ENCODE data around the gene PAQR8. TPM values are rescaled to one million over a fixed set of nuclear protein-coding genes. Genes with fewer than 3 reads are reported as not detected.

The PAQR8 gene
- total RNA-seq, 2 experiments from 2014 or later, result 5.5 to 6.2 TPM

GRCh38 chr6:52415917-52416628, 54.1 kb downstream of the PAQR8 start:
- POLR2A ChIA-PET, result interaction anchor here (0.6 to 9.4 kb wide), 7 partner anchors 9 to 249 kb away, joined by 3 to 129 read pairs (median 5); no protein-coding TSS in a partner anchor
- no peaks in the 10 kb centered on the region for H3K9me3 ChIP-seq (ENCODE audit: low read length)
- peaks cover 44% of the 10 kb centered on the region for H3K4me1 ChIP-seq (ENCODE audit: insufficient read depth, low read length, poor library complexity, severe bottlenecking)
- no peak overlapping the region for H3K27ac ChIP-seq (ENCODE audit: low read depth, low read length, poor library complexity, severe bottlenecking)
- DNase-seq (ENCODE audit: low spot score), result no peak
- H3K4me3 ChIP-seq (ENCODE audit: low read depth, low read length, poor library complexity, severe bottlenecking), result no peak overlapping the region
- peak overlapping the region; percentile 25 for H3K4me2 ChIP-seq (ENCODE audit: low read length)
- H3K36me3 ChIP-seq (ENCODE audit: insufficient read depth, low read length), result no peaks in the 10 kb centered on the region
- H3K9me2 ChIP-seq (ENCODE audit: insufficient read depth, low read length), result no peaks in the 10 kb centered on the region
- no TSS peak for BruUV-seq (replicated peaks)
- H2AFZ ChIP-seq (ENCODE audit: low read length), result peak overlapping the region; percentile 40; the same call in 1 of the 2 replicates
- no peaks in the 10 kb centered on the region for H3K79me2 ChIP-seq (ENCODE audit: insufficient read depth, low read depth, low read length)
- H4K20me1 ChIP-seq (ENCODE audit: insufficient read depth, low read length), result no peaks in the 10 kb centered on the region
- CTCF ChIA-PET (ENCODE audit: unreplicated experiment), result interaction anchor here (1.1 to 2.0 kb wide), 4 partner anchors 179 to 255 kb away, joined by 3 to 10 read pairs (median 4); partner anchors contain the start of gene TMEM14A
- intact Hi-C loops (cut with micrococcal nuclease; ENCODE audit: unreplicated experiment), result loop anchor here (1.0 to 5.0 kb wide), 4 partner anchors 89 to 581 kb away; partner anchors contain the start of gene GSTA4
- TF ChIP-seq CTCF (conservative IDR thresholded peaks at IDR 0.05; ENCODE audit: low read length) (no peak), EZH2phosphoT487 (IDR thresholded peaks at IDR 0.05; ENCODE audit: borderline replicate concordance, low read depth, low read length) (no peak)

GRCh38 chr6:52416629-52417151, 54.7 kb downstream of the PAQR8 start:
- H3K36me3 ChIP-seq (ENCODE audit: insufficient read depth, low read length), result no peaks in the 10 kb centered on the region
- TF ChIP-seq CTCF (conservative IDR thresholded peaks at IDR 0.05; ENCODE audit: low read length) (peak; percentile 98), EZH2phosphoT487 (IDR thresholded peaks at IDR 0.05; ENCODE audit: borderline replicate concordance, low read depth, low read length) (no peak)
- H3K27ac ChIP-seq (ENCODE audit: low read depth, low read length, poor library complexity, severe bottlenecking), result no peak overlapping the region
- BruUV-seq (replicated peaks), result no TSS peak
- intact Hi-C loops (cut with micrococcal nuclease; ENCODE audit: unreplicated experiment), result loop anchor here (1.0 to 5.0 kb wide), 4 partner anchors 89 to 581 kb away; partner anchors contain the start of gene GSTA4
- no peaks in the 10 kb centered on the region for H3K9me2 ChIP-seq (ENCODE audit: insufficient read depth, low read length)
- ChIA-PET CTCF (ENCODE audit: unreplicated experiment) (interaction anchor here (1.1 to 2.0 kb wide), 3 partner anchors 179 to 254 kb away, joined by 4 to 10 read pairs (median 4); partner anchors contain the start of gene TMEM14A), POLR2A (interaction anchor here (1.4 to 9.4 kb wide), 4 partner anchors 80 to 255 kb away, joined by 3 to 129 read pairs (median 6); no protein-coding TSS in a partner anchor)
- H3K79me2 ChIP-seq (ENCODE audit: insufficient read depth, low read depth, low read length), result no peaks in the 10 kb centered on the region
- H3K9me3 ChIP-seq (ENCODE audit: low read length), result no peaks in the 10 kb centered on the region
- H2AFZ ChIP-seq (ENCODE audit: low read length), result peak overlapping the region; percentile 40; the same call in 1 of the 2 replicates
- H4K20me1 ChIP-seq (ENCODE audit: insufficient read depth, low read length), result no peaks in the 10 kb centered on the region
- peaks cover 50% of the 10 kb centered on the region for H3K4me1 ChIP-seq (ENCODE audit: insufficient read depth, low read length, poor library complexity, severe bottlenecking)
- peak; percentile 80 for DNase-seq (ENCODE audit: low spot score)
- H3K4me3 ChIP-seq (ENCODE audit: low read depth, low read length, poor library complexity, severe bottlenecking), result no peak overlapping the region
- peak overlapping the region; percentile 25 for H3K4me2 ChIP-seq (ENCODE audit: low read length)
